ENCODE data around the gene SDC1.
A peak's percentile ranks its signal among the peaks of the same experiment; 100 is the strongest.

The SDC1 gene

DNA sequence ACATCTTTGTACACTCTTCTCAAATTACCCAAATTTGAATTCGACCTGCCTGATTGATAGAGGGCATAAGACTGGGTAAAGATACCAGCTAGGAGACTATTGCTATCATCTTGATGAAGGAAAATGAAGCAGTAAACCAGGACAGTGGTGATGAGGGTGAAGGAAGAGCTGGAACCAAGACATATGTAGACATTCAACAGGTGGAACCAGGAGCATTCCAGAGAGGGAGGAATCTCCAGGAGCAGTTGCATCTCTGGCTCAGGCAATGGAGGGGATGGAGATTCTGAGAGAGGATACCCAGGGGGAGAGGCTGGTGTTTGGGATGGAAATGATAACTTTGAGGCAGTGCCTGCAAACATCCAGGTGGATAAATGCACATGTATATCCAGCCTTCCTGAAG is 41.6 kb downstream of the SDC1 start:
- no peak for DNase-seq (ENCODE audit: low spot score)

DNA sequence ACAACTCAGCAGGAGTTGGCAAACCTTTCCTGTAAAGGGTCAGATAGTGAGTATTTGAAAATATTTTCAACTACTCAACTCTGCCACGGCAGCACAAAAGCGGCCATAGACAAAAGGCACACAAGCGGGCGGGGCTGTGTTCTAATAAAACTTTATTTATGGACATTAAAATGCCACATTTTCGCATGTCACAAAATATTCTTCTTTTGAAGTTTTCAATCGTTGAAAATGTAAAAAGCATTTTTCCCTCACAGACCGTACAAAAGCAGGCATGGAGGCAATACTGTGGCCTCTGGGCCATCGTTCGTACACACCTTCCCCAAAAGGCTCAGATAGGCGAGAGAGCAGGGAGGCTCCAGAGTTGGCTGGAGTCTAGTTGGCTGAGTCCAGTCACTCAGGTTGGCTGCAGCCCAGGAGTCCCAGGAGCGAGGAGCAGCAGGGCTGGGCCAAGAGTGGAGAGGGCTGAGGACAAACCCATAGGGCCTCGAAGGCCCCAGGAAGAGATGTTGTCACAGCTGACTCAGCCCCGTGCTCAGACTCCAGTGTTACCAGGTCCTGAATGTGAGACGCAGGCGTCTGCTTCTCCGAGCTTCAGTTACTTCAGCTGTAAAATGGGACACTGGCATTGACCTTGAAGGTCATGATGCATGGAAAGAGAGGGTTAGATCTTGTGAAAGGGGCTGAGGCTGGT is 42.5 kb downstream of the SDC1 start:
- peak; percentile 73 for DNase-seq (ENCODE audit: low spot score)

DNA sequence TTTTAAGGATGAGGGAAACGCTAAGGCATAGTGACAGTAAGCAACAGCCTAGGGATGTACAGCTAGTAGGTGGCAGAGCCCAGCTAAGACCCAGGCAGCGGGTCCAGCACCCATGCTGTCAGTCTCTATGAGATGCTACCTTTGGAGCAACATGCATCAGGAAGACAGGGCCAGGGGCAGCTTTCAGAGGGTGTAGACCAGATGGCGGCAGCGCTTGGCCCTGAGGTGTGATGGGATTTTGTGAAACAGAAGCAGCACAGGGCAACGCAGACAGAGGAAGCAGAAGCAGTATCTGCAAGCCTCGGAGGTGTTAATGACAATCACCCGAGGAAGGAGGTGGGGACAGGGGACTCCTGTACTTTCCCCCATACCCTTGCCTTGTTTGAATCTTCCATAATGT is 43.2 kb downstream of the SDC1 start:
- DNase-seq (ENCODE audit: low spot score): no peak

DNA sequence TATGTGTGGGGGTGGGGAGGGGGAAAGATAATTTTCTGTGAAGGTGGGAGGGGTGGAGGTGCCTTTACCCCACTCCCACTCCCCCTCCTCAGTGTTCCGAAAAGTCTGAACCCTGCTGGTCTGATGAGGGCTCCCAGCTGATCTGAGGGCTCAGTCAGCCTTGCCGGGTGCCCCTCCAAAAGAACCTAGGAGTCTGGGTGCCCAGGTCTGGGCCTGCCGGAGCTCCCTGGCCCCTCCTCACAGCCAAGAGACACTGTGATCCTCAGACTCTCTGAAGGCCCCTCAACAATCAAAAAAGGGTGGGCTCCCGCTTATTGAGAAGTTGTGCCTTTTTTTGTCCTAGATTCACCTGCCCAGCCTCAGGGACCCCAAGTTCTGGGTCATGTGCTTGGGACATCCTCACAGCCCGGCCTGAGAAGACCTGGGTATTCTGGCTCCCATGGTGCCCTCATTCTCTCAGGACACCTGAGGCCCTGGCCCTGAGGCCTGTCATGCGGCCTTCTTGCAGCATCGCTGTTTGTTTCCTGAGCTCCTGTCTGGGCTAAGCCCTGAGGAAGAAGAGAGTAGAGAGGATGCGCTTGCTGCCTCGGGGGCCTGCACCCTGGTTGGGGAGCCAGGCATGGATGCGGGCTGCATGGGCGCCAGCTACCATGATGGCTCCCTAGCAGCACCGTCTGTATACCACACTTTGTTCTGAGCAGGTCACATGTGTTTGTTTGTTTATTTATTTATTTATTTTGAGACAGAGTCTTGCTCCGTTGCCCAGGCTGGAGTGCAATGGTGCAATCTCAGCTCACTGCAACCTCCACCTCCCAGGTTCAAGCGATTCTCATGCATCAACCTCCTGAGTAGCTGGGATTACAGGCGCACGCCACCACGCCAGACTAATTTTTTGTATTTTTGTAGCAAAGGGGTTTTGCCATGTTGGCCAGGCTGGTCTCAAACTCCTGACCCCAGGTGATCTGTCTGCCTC is 44.0 kb downstream of the SDC1 start:
- DNase-seq (ENCODE audit: low spot score): no peak

DNA sequence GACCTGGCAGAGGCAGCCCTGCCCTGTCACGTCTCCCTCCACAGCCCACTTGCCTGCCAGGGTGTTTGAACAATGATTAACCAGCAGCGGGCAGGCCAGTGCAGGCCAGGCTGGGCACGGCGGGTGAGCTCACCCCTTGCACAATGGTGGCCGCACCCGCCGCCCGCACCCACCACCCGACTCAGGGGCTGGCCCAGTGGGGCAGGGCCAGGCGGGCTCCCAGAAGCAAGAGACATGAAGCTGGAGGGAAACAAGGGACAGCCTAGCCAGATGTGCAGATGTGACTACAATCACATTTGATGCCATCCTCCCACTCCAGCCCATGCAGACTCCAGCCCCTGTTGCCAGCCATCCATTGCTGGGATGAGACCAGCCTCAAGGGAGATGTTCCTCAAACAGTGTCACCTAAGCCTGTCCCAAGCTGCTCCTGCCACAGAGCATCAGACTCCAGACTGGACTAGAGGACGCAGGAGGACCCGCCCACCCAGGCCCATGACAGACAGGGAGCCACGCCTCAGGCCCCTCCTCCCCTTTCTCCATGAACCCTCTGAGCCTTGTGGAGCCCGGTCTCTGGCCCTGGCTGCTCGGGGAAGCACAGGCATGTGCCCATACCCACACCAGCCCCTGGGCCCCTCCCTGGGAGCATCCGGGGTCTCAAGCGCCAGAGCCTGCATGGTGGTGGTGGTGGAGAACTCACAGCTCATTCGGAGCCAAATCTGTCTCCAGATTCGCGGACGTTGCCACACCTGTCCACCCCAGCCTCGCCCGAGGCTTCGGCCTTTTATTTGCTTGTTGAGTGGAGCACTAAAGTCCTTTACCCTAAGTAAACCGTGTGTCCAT is 45.0 kb downstream of the SDC1 start:
- no peak for DNase-seq (ENCODE audit: low spot score)

DNA sequence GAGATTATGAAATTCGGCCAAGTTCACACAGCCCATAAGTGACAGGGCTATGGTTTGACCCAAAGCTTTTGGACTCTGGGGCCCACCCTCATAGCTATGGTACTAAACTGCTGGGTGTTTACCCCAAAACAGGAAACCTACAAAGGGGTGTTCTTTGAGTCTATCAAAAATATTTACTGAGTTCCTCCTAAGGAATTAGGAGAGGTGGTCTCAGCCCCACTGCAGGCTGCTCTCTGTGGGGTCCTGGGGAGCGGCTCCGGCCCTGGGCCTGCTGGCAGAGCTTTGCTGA is 45.5 kb downstream of the SDC1 start:
- DNase-seq (ENCODE audit: low spot score): no peak

DNA sequence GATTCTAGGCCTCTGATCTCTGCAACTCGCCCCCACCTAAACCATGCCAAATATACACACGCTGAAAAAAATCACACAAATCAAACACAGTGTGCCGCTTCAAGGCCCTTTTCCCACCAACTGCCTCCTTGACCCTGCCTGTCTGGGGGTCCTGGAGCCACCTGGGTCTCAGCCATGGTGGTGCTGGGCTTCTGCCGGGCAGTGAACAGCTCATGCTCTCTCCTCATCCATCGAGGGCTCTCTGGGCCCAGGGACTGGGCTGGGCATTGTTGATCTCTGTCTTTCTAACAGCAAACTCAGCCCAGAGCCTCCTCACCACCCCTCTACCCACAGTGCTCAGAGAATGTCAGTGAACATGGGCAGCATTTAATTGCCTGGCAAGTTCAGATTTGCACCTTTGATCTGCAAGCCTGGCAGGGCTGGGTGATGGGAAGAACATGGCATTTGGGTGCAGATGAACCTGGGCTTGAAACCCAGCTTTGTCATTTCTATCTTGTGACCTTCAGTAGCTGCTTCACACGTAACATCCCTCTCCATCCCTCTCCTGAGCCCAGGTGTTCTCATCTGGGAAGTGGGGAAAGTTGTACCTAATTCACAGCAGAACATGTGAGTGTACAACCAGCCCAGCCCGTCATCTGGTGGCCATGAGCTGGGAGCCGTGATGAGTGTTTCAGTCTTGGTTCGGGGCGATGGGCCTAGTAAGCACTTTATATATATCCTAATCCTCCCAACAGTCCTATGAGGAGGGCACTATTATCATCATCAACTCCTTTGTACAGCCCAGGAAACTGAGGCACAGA is 46.1 kb downstream of the SDC1 start:
- no peak for DNase-seq (ENCODE audit: low spot score)

DNA sequence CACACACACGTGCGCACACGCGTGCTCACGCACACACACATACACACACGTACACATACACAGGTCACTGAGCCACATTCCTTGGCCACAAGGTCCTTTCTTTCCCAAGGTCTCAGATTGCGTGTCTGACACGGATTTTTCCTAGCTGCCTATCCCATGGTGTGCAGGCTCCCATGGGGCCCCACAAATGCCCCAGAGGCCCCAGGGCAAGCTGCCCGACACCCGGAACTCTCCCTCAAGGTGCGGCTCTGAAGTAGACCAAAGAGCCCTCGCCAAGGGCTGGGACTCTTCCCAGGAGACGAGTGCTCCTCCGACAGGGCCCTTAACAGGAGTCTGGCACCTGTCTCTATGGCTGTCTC is 46.7 kb downstream of the SDC1 start:
- DNase-seq (ENCODE audit: low spot score): no peak

DNA sequence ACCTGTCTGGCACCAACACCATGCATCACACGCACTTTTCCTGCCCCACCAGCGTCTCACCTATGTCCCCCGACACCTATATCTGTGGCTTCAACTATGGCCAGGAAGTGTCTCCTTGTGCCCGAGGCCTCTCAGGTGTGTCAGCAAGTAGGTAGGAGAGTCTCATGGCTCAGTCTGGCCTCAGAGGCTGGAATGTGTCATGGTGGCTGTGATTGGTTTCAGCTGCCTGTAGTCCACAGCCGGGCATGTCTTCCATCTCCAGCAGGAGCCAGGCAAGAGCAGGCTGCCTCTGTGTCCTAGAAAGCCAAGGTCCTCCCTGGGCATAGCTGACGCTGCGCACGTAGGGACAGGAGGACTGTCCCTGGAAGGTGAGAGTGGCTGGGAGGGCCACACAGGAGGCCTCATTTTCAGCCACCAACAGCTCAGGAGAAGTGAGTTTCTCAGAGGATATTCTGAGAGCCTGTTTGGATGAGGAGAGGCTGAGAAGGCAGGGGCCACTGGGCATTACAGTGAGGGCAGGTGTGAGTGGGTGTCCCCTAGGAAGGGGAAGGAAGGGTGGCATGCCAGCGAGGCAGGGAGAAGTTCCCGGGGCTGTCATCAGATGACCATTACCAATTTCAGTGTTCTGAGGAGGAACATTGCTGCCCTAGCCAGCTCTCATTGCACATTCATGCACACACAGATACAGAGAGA is 47.2 kb downstream of the SDC1 start:
- no peak for DNase-seq (ENCODE audit: low spot score)

DNA sequence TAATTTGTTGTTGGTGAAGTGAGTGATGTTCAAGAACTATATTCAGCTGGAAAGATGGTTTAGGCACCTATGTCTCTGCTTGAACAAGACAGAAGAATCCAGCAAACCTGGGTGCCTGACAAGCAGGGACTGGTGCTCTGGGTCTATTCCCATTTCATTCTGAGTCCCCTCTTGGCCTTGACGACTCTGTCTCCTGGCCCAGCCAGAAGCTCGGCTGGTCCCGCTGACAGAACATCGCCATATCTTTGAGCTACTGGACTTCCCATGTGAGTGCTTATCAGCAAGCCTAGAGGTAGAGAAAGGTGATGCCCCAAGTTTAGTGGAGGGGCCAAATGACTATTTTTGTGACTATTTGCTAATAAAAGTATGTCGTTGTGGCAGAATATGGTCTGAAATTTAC is 48.2 kb downstream of the SDC1 start:
- DNase-seq (ENCODE audit: low spot score): no peak

DNA sequence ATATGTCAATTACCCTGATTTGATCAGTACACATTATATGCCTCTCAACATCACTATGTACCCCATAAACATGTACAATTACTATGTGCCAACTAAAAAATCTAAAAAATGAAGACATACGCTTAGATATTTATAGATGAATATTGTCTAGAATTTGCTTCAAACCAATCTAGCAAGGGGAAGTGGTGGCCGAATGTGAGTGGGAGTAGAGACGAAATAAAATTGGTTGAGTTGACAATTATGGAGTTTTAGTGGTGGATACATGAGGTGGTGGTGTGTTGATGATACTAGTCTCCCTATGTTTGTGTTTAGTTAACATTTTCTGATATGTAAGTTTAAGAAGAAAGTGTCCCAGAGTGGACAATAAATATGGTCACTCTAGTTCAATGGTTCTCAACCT is 49.0 kb downstream of the SDC1 start:
- DNase-seq (ENCODE audit: low spot score): no peak

DNA sequence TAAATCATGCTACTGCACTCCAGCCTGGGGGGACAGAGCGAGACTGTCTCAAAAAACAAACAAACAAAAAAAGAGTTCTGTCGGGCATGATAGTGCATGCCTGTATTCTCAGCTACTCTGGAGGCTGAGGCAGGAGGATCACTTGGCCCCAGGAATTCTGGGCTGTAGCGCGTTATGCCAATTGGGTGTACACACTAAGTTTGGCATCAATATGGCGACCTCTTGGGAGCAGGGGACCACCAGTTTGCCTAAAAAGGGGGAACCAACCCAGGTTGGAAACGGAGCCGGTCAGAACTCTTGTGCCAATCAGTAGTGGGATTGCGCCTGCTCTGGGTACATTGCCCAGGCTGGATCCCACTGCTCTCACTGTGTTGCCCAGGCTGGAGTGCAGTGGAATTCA is 49.7 kb downstream of the SDC1 start:
- DNase-seq (ENCODE audit: low spot score): no peak

DNA sequence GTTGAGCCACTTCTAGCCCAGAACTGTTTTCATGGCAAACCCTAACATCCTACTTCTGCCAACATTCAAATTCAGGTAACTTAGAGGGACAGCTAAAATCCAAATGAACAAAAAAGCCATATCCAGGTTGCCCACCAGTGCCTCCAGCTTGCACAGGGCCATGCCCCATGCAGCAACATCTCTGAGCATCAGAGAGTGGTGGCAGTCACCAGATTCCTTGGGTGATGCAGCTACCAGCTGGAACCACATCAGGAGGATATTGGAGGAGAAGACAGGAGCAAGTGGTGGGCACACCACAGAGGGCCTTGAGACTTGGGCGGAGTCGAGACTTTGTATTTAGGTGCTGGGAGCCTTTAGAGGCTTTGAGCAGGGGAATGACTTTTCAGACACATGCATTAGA is 50.5 kb downstream of the SDC1 start:
- DNase-seq (ENCODE audit: low spot score): no peak

DNA sequence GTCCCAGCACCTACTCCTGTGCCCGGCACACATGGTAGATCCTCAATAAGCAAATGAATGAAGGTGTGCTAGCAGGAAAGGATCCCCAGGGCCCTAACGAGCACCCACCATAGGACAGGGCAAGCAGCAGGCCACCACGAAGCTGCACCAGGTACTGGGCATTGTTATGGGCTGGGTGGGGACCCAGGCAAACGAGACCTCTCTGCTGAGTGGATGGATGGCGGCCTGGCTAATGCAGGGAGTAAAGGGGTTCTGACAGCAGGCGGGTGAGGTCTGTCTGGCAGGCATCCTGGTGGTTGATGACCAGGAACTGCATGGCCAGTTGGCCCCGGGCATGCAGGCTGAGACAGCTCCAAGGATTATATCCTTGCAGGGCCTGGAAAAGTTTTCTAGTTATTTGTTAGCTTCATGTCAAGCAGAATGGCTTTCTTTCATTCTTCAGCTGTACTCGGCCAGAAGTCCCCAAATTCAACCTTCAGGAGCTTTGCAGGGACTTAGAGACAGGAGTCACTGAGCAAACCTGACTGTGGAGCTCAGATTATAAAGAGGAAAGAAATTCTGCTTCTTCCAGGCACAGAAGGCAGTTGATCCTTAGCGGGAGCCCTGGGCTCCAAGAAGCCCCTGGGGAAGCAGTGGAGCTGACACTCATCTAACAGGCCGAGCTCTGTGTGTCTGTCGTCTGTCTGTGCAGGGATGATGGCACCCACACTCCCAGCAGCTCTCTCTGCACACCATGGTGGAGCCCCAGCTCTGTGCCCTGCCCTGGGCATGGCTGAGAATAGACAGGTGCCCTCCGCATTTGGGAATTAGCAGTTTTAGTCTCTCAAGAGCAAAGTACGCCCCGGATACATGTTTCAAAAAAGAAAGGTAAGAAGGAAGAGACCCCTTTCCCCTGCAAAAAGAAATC is 51.2 kb downstream of the SDC1 start:
- no peak for DNase-seq (ENCODE audit: low spot score)

DNA sequence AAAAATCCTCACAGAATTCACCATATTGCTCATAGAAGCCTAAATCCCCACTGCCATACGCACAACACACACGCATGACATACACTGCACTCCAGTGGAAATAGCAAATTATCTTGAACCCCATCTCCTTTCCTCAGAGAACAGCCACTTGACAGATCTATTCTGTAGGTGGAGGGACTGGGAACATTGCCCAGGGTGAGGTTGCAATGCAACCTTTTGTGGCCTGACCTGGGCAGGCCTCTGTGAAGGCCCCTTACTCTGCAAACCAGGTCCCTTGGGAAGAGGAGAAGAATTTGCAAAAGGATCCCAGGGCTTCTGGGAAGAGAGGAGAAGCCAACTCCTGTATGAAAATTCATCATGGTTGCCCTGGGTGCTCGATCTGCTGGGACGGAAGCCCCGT is 51.9 kb downstream of the SDC1 start:
- DNase-seq (ENCODE audit: low spot score): no peak

DNA sequence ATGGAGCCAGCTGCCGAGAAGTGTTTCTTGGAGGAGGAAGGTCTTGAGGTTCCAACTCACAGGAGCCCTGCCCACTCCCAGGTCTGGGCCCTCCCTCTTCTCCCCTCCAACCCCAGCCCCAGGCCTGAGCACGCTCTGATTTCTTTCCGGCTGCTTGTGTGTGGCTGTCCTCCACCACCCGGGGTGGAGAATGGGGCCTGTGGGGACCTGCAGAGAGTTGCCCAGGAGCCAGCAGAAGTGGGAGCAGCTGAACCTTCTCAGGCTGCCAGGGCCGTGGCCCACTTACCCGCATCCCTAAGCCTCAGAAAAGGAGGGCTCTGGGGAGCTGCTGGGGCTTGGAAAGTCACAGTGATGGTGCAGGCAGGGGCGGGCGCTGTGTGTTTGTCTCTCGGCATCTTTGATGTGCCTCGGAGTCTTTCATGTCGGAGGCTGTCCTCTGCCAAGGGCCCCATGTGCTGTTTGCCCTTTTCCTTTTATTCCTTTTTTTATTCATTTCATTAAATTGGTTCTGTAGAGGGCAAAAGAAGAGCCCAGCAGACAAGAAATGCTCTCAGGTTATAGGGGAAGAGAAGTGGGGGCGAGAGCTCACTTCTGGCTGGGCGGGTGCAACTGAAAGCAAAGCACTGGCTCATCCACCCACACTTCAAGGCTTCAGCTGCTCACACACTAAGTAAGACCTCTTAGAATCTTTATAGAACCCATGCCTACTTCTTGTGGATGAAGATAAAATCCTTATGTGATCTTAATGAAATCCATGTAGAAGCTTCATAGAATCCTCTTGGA is 52.5 kb downstream of the SDC1 start:
- no peak for DNase-seq (ENCODE audit: low spot score)

DNA sequence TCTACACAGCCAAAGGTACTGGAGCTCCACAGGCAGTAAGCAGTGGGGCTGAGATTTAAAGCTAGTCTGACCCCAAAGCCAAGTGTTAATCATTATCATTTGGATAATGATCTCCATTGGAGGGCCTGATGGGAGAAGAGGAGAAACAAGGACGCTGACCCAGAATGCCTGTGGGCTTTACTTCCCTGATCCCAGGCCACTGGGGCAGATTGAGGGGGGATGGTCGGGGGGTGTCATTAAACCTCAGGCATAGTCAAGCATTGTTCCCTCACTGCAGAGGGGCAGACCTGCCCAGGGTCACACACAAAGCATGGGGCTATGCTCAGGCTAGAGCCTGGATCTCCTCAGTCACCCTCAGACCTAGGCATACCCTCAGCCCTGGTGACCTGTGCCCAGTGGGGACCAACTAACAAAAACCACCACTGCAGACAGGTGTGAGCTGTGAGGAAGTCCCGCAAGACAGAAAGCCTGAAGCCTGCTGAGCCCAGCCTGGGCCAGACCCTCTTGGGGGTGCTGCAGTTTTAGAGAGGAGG is 53.4 kb downstream of the SDC1 start:
- DNase-seq (ENCODE audit: low spot score): no peak

DNA sequence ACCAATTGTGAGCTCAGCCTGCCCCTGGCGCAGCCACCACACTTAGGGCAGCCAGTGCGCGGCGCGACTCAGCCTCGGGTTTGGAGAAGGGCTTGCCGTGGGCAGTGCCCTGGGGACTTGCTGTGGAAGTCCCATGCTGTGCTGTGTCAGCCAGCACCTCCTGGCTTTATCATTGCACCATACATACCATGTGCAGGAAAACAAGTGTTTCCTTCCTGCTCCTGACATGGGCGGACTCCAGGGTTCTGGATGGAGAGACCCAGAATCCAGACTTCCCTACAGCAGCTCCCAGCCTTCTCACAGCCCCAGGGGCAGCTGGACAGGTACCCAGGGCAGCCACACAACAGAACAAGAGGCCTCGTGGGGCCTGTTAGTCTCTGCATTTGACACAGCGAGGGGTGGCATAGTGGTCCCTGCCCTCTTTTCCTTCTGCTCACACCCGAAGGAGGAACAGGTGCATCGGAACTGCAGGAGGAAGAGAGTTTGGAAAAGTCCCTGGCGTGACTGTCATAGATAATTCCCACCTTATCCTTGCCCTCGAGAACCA is 54.2 kb downstream of the SDC1 start:
- DNase-seq (ENCODE audit: low spot score): no peak
